GM13977 (cell line): ENCODE data around the gene FZD10.
A peak's percentile ranks its signal among the peaks of the same experiment; 100 is the strongest.

Experiments used
- DNase-seq: peaks from one replicate; pipeline ENCODE4 v3.0.0; 2012; ENCODE audit warnings: low spot score
- CTCF ChIP-seq: IDR thresholded peaks from 2 replicates; pipeline ENCODE4 v1.5.1; 2012; ENCODE audit warnings: mild to moderate bottlenecking, control low read depth; ENCODE audit not compliant: insufficient read depth; ENCODE audit errors: extremely low read depth, missing control alignments
- in situ Hi-C: fragments of 300-500 bp; cut with MboI; formaldehyde crosslinking; loops from one replicate; pipeline ENCODE4 v1.12.0; 2022; ENCODE audit warnings: low sequenced_read_pairs, low pct_unique_long_range_greater_than_20kb, mixed read lengths, inconsistent platforms; ENCODE audit not compliant: unreplicated experiment

Gene FZD10

GRCh38 chr12:130158754-130159059 lies 3.6 kb upstream of the FZD10 start:
- no peak for TF ChIP-seq CTCF
- in situ Hi-C loops: no loop called here
- no peak for DNase-seq

- in situ Hi-C loops: no loop called here
- DNase-seq: no peak
- TF ChIP-seq CTCF: no peak
Observed at GRCh38 chr12:130160306-130160705, 2.0 kb upstream of the FZD10 start.

GRCh38 chr12:130160711-130161231 lies 1.5 kb upstream of the FZD10 start:
- in situ Hi-C loops: no loop called here

GRCh38 chr12:130161261-130162243 lies 712 bp upstream of the FZD10 start:
- in situ Hi-C loops: no loop called here
- no peak for TF ChIP-seq CTCF
- DNase-seq: peak; percentile 38

More at GRCh38 chr12:130160711-130161231, 1.5 kb upstream of the FZD10 start:
- TF ChIP-seq CTCF: no peak
- DNase-seq: no peak

- in situ Hi-C loops: no loop called here
- no peak for DNase-seq
- no peak for TF ChIP-seq CTCF
Observed at GRCh38 chr12:130162745-130163460, 639 bp downstream of the FZD10 start.

GRCh38 chr12:130163461-130164215 lies 1.4 kb downstream of the FZD10 start:
- in situ Hi-C loops: no loop called here

More at GRCh38 chr12:130163461-130164215, 1.4 kb downstream of the FZD10 start:
- DNase-seq: no peak
- TF ChIP-seq CTCF: no peak
